Measurements from ENCODE around the gene LRMDA. TPM values are rescaled to one million over a fixed set of nuclear protein-coding genes. Genes with fewer than 3 reads are reported as not detected.

LRMDA gene
- total RNA-seq, 1 experiment from 2014 or later: not detected

DNA sequence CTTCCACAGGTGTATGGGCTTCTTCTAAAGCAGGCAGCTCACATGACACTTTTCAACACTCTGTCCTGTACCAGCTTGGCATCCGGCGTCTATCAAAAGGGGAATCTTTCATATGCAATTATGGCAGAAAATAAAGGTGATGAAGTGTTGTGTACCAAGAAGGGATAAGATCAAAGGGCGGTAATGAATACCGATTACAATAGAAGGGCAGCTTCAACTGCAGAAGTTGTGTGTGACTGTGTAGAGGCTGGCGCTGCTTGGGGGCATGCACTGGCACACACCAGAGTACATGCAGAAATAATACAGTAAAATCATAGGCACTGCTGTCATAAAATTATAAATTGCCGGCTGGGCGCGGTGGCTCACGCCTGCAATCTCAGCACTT is 744.7 kb downstream of the LRMDA start:
- DNase-seq: no peak

DNA sequence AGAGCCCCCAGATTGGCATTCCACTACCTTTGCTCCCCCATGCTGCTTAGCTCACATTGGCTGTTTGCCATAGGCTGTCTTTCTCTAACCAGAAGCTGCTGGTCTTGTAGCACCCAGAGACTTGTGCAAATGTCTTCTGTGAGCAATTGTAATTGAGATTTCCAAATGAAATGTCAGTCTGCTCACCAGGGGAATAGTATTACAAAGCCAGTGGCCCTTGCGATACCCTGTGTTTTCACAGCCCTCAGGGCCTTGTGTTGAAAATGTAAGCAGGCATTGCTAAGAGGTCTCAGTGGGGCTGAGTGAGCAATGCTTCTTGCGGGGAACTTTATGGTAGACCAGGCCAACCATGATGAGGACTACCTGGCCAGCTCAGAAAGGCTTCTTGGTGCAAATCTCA is 746.5 kb downstream of the LRMDA start:
- no peak overlapping the region for H3K4me3 ChIP-seq (ENCODE audit: insufficient read depth, low read depth, low read length)

More for the DNA sequence above, 744.7 kb downstream of the LRMDA start:
- Histone ChIP-seq H3K36me3 (replicated peaks; ENCODE audit: control insufficient read depth, insufficient read depth, low read length) (no peaks in the 10 kb centered on the region), H3K4me3 (ENCODE audit: insufficient read depth, low read depth, low read length) (no peak overlapping the region), H3K27me3 (ENCODE audit: control insufficient read depth, insufficient read depth, low read length) (peaks cover 1% of the 10 kb centered on the region; the same call in 1 of the 2 replicates)

DNA sequence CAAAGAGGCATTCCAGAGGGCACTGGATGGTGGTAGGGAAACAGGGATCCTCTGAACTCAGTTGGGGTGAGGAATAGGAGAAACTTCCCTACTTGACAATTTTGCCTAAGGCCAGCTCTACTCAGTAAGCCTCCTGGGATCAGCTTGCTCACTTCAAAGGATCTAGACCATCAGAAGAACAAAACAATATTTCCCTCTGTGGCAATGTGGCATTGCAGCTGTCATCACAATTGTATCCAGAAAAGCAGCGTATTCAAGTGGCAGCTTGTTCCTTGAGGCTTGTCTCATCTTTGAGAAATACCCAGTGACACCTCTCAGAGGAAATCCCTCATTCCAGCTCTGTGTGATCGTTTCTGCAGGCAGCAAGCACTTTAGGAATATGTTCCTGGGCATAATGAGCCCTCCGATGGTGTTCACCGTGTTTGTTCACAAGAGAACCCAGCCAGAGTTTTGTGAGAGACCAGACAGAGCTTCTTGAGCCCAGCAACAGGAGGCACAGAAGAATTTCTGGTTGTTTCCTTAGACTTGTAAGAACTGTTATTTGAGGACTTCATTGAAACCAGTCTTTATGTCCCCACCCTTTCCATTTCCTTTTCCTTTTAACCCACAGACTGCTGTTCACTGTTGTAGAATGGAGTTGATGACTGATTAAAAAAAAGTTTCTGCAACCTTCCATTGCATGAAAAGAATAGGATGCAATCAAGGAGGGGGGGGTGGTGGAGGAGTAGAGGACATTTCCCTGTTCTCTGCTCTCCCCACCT is 747.3 kb downstream of the LRMDA start:
- no peak for DNase-seq
- Histone ChIP-seq H3K4me3 (ENCODE audit: insufficient read depth, low read depth, low read length) (no peak overlapping the region), H3K36me3 (replicated peaks; ENCODE audit: control insufficient read depth, insufficient read depth, low read length) (no peaks in the 10 kb centered on the region), H3K27me3 (ENCODE audit: control insufficient read depth, insufficient read depth, low read length) (peaks cover 1% of the 10 kb centered on the region; the same call in 1 of the 2 replicates)

More for the DNA sequence above, 746.5 kb downstream of the LRMDA start:
- Histone ChIP-seq H3K36me3 (replicated peaks; ENCODE audit: control insufficient read depth, insufficient read depth, low read length) (no peaks in the 10 kb centered on the region), H3K27me3 (ENCODE audit: control insufficient read depth, insufficient read depth, low read length) (peaks cover 1% of the 10 kb centered on the region; the same call in 1 of the 2 replicates)
- peak; percentile 4 for DNase-seq

DNA sequence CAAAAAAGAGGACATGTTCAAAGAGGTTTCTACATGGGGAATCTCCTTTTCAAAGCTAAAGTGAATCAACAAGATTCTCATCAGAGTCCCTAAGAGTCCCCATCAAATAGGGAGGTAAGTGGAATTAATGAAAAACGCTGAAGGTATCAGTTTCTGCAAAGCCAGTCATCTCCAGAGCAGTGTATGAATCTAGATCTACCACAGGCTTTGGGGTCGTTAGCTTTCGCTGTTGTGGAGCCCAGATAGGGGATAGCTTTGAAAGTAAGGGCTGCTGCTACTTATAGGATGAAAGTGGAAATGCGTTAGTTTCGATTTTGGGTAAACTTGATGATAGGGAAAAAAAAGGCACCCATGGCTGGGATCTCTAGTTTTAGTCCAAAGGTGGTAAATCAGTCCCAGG is 748.4 kb downstream of the LRMDA start:
- H3K4me3 ChIP-seq (ENCODE audit: insufficient read depth, low read depth, low read length): no peak overlapping the region
- H3K36me3 ChIP-seq (replicated peaks; ENCODE audit: control insufficient read depth, insufficient read depth, low read length): no peaks in the 10 kb centered on the region
- peaks cover 1% of the 10 kb centered on the region; the same call in 1 of the 2 replicates for H3K27me3 ChIP-seq (ENCODE audit: control insufficient read depth, insufficient read depth, low read length)
- DNase-seq: no peak

DNA sequence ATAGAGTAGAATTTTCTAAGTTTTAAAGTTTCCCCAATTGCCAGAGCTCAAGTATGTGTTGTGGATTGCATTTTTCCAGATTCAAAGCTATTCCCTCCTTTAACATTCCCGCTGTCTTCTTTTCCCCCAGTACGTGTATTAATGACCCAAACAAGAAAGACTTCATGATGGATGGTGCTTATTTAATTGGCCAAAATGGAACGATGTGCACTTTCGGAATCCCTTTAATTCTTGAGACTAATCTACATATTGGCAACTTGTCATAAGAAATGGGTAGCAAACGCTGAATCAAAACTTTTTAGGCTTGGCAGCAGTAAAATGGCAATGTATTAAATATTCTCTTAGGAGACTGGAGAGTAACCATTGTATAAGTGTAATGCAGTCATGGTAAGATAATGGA is 753.2 kb downstream of the LRMDA start:
- no peaks in the 10 kb centered on the region for H3K27me3 ChIP-seq (ENCODE audit: control insufficient read depth, insufficient read depth, low read length)

DNA sequence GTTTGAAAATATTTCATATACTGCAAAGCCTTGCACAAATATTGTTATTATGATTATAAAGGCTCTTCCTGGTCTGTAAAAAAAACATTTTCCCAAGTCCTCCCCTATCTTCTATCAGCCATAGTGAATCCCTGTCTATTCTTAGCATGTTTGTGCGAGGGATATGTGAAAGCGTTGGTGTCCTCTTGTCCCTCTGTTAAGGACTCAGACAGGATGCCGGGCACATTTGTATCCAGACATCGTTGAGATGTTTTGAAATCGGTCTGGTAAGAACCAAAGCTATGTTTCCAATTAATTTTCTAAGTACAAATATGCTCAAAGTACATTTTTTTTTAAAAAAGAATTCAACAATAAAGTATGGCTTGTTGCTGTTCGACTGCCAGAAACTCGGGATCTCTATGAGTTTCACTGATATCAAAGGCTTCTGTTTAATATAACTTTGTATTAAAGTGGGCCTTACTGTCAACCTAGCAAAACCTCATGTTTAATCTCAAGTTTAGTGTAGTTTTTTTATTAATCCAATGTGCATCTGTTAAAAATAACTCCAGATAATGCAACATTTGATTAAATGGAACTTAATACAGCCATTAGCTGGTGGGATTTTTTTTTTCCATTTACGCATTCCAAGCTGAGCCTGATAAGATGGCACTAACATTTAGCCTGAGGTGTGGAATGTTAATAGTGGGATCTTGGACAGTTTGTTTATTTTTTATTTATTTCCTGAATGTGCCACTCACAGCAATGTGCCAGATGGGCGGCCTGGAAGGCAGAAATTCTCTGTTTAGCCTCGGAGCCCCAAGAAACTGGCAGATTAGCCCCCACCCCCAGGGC is 754.3 kb downstream of the LRMDA start:
- Histone ChIP-seq H3K4me3 (ENCODE audit: insufficient read depth, low read depth, low read length) (no peak overlapping the region), H3K36me3 (replicated peaks; ENCODE audit: control insufficient read depth, insufficient read depth, low read length) (no peaks in the 10 kb centered on the region), H3K27me3 (ENCODE audit: control insufficient read depth, insufficient read depth, low read length) (no peaks in the 10 kb centered on the region)
- DNase-seq: no peak

More for the DNA sequence above, 753.2 kb downstream of the LRMDA start:
- Histone ChIP-seq H3K4me3 (ENCODE audit: insufficient read depth, low read depth, low read length) (no peak overlapping the region), H3K36me3 (replicated peaks; ENCODE audit: control insufficient read depth, insufficient read depth, low read length) (no peaks in the 10 kb centered on the region)
- DNase-seq: no peak

DNA sequence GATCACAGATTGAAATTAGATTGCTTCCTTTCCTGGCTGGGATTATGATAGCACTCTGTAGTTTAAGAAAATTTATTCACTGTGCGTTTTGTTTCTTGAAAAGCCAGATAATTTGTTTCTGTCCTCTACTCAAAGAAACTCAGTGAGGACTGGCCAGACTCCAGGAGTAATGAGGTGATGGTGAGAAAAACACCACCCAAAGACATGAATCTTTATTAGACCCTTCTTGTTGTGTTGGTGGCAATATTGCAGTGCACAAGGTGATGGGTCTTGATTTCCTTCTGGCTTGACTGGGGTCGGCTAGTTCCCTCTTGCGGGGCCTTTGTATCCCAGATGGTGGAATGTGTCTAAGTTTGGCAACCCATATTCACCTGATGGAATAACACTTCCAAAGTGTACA is 756.8 kb downstream of the LRMDA start:
- Histone ChIP-seq H3K27me3 (ENCODE audit: control insufficient read depth, insufficient read depth, low read length) (no peaks in the 10 kb centered on the region), H3K4me3 (ENCODE audit: insufficient read depth, low read depth, low read length) (no peak overlapping the region), H3K36me3 (replicated peaks; ENCODE audit: control insufficient read depth, insufficient read depth, low read length) (no peaks in the 10 kb centered on the region)
- no peak for DNase-seq

DNA sequence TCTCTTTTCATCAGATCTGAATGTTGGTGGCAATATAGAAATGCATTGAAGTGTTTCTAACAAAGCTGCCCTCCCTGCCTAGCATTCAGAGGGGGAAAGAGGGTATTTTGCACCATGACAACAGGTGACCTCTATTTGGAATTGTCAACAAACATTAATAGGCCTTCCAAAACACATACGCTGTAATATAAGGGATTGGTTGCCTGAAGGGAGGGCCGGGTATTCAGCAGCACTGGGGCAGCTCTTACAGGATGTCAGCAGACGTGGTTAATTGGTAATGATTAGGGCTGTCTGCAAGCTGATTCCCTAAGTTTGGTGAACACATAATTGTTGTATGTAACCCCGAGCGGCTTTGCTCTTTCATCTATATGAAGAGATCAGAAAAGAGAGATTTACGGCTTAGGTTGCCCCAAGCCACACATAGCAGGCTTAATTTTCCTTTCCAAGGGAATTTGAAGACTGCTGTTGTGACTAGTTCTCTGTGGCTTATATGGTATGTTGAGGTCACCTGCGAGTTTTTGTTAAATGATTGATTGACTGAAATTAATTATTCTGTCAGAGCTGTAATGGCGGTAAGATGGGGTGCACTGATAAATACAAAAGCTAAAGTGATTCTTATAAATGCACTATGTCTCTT is 759.3 kb downstream of the LRMDA start:
- H3K27me3 ChIP-seq (ENCODE audit: control insufficient read depth, insufficient read depth, low read length): no peaks in the 10 kb centered on the region
- DNase-seq: no peak
- H3K4me3 ChIP-seq (ENCODE audit: insufficient read depth, low read depth, low read length): no peak overlapping the region
- no peaks in the 10 kb centered on the region for H3K36me3 ChIP-seq (replicated peaks; ENCODE audit: control insufficient read depth, insufficient read depth, low read length)

DNA sequence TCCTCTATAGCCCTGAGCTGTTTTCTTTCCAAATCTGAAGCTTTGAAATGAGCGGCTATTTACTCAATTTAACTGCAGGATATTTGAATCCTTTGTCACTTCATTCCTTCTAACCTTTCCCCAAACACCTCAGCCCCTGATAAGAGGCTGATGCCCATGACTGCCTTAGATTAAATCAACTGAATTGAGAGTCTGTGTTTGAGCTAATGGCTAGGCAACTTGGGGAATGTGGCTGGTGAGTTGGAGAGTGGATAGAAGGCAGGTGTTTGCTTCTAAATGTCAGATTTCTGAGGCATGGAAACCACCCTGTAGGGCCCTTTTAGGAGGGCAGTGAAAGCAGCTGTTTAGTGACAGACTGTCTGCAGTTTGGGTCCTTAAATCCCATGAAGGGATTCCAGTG is 759.9 kb downstream of the LRMDA start:
- DNase-seq: no peak
- Histone ChIP-seq H3K27me3 (ENCODE audit: control insufficient read depth, insufficient read depth, low read length) (no peaks in the 10 kb centered on the region), H3K36me3 (replicated peaks; ENCODE audit: control insufficient read depth, insufficient read depth, low read length) (no peaks in the 10 kb centered on the region), H3K4me3 (ENCODE audit: insufficient read depth, low read depth, low read length) (no peak overlapping the region)

DNA sequence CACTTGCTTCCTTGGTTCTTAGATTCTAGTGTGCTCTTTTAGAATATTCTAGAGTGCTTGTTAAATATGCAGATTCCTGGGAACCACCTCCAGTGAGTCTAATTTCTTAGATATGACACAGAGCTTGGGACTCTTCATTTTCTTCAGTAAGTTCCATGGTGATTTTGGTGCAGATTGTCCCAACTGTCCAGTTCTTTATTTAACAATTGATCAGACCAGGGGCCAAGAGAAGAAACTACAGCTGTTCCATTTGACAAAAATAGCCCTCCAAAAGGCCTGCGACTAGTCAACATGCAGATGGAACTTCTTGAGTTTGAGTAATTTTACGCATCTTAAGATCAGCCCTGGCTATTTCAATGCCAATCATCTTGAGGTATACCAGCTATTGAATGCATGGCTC is 760.7 kb downstream of the LRMDA start:
- no peaks in the 10 kb centered on the region for H3K36me3 ChIP-seq (replicated peaks; ENCODE audit: control insufficient read depth, insufficient read depth, low read length)
- H3K4me3 ChIP-seq (ENCODE audit: insufficient read depth, low read depth, low read length): no peak overlapping the region
- no peaks in the 10 kb centered on the region for H3K27me3 ChIP-seq (ENCODE audit: control insufficient read depth, insufficient read depth, low read length)
- no peak for DNase-seq

DNA sequence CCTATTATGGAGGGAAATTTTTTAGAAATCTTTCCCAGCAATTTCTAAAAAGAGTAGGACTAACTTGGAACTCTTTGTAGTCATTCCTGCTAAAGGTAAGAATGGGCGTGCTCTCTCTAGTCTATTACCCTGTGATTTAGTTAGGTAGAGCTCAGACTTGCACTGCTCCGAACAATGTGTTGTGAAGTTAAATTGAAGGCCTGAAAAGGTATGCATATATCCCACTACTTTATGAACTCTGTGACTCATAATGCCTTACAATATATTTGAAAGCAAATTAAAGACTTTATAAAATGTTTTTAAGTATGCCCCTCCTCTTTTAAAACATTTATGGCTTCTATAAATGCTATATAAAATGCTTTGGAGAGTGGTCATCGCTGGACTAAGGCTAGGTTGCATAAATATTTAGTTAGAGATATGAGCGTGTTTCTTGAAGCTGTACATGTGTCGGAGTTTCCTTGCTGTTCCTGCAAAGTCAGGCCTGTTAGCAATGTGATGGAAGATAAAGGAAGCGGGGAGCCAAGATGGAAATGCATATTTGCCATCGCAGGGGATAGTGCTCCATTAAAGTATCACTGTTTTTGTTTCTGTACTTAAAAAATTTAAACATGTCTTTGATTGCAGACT is 761.4 kb downstream of the LRMDA start:
- Histone ChIP-seq H3K36me3 (replicated peaks; ENCODE audit: control insufficient read depth, insufficient read depth, low read length) (no peaks in the 10 kb centered on the region), H3K27me3 (ENCODE audit: control insufficient read depth, insufficient read depth, low read length) (no peaks in the 10 kb centered on the region), H3K4me3 (ENCODE audit: insufficient read depth, low read depth, low read length) (no peak overlapping the region)
- DNase-seq: no peak

DNA sequence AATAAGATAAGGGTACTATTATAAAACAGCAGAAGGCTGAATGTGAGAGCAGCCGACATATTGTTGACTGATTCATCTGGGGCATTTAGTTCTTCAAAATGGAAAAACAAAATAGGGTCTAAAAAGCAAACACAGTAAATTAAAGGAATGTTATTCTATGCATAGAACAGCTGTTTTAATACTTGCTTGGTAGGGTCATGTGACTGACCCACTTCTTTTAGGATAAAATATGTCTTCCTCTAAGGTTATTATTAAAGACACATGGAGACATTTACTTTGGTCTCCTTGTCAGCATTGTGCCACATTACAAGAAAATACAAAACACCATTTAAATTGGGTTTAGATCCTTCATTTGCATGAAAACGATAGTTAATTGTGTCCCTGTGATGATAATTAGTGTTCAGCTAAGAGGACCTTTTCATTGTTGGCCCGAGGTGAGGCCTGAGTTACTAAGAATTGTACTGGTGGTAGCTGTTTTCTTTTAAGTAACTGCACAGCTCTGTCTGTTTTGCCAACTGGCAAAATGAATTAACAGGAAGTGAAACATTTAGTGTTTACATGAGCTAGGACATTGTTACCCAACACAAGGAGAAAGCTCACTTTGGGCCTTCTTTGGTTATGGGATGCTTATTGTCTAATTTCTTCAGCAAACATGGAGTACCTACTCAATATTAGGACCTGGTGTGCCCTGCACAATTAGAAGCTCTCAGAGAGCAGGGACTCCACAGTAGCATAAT is 764.4 kb downstream of the LRMDA start:
- no peak for DNase-seq
- no peak overlapping the region for H3K4me3 ChIP-seq (ENCODE audit: insufficient read depth, low read depth, low read length)
- no peaks in the 10 kb centered on the region for H3K36me3 ChIP-seq (replicated peaks; ENCODE audit: control insufficient read depth, insufficient read depth, low read length)
- no peaks in the 10 kb centered on the region for H3K27me3 ChIP-seq (ENCODE audit: control insufficient read depth, insufficient read depth, low read length)

DNA sequence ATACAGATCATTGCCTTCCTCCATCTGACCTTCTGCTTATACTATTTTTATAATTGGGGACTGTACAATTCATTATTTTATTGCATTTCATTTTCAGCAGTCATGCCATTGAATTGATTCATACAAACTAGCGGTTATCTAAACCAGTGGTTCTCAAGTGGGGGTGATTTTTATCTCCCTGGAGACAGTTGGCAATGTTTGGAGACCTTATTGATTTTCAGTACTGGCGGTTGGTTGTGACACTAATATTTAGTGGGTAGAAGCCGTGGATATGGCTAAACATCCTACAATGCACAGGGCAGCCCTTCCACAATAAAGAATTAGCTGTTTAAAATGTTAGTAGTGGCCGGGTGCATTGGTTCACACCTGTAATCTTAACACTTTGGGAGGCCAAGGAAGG is 765.9 kb downstream of the LRMDA start:
- Histone ChIP-seq H3K4me3 (ENCODE audit: insufficient read depth, low read depth, low read length) (no peak overlapping the region), H3K36me3 (replicated peaks; ENCODE audit: control insufficient read depth, insufficient read depth, low read length) (no peaks in the 10 kb centered on the region), H3K27me3 (ENCODE audit: control insufficient read depth, insufficient read depth, low read length) (no peaks in the 10 kb centered on the region)
- no peak for DNase-seq

All from H7 (cell line).